ENCODE measurements around the gene HNF1A.
A peak's percentile ranks its signal among the peaks of the same experiment; 100 is the strongest.

The HNF1A gene

DNA sequence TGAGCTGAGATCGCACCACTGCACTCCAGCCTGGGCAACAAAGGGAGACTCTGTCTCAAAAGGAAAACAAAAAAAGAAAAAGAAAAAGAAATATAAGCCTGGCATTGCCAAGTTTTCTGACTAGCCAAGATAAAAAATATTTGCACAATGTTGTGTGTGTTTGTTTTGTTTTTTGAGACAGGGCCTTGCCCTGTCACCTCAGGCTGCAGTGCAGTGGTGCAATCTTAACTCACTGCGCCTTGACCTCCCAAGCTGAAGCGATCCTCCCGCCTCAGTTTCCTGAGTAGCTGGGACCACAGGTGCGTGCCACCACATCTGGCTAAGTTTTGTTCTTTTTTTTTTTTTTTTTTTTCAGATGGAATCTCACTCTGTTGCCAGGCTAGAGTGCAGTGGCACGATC lies 43.4 kb downstream of the HNF1A start:
- H3K4ac ChIP-seq (ENCODE audit: low read depth, low read length): no peak overlapping the region
- no CpG with 5 or more reads among the region's 6 CpGs for WGBS (ENCODE audit: extremely low coverage, insufficient coverage, low lambda C conversion rate)

DNA sequence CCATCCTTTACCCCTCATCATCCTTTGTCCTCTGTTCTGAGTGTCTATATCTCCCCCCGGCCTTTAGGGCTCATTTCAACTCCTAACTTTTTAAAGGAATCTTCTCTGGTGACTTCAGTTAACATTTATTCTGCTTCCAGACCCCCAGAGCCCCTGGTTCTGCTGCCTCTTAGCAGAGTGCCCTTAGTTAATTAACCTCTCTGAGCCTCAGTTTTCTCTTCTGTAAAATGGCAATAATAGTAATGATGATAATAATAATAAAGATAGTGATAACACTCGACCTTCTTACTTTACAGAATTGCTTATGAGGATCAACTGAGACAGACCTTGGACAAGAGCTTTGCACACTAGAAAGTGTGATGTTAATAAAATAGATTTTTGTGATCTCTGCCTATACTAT lies 44.4 kb downstream of the HNF1A start:
- H3K18ac ChIP-seq (ENCODE audit: low read length): no peak overlapping the region
- no peak overlapping the region for H2BK120ac ChIP-seq (ENCODE audit: low read depth, low read length)
- no peak overlapping the region for H3K4me3 ChIP-seq (ENCODE audit: low read length)
- no peak overlapping the region for H2AK5ac ChIP-seq (ENCODE audit: low read length)
- no CpG with 5 or more reads among the region's 2 CpGs for WGBS (ENCODE audit: extremely low coverage, insufficient coverage, low lambda C conversion rate)
- no peaks in the 10 kb centered on the region for H3K79me1 ChIP-seq (ENCODE audit: low read length)
- H3K4ac ChIP-seq (ENCODE audit: low read depth, low read length): no peak overlapping the region
- H3K27me3 ChIP-seq (ENCODE audit: insufficient read depth, low read length, poor library complexity): no peaks in the 10 kb centered on the region
- H3K79me2 ChIP-seq (ENCODE audit: control insufficient read depth, insufficient read depth, low read length): no peaks in the 10 kb centered on the region
- no peak overlapping the region for H3K56ac ChIP-seq (ENCODE audit: low read length)
- no peak overlapping the region for H3K4me2 ChIP-seq (ENCODE audit: low read length)
- H3K4me1 ChIP-seq (ENCODE audit: control insufficient read depth, low read depth, low read length): no peaks in the 10 kb centered on the region
- H3K27ac ChIP-seq (ENCODE audit: low read depth, low read length): no peak overlapping the region
- H3K36me3 ChIP-seq (ENCODE audit: control insufficient read depth, insufficient read depth, low read length): no peaks in the 10 kb centered on the region
- H3K9ac ChIP-seq (ENCODE audit: low read length): no peak overlapping the region
- H3K23ac ChIP-seq (ENCODE audit: low read length): no peak overlapping the region
- no peak overlapping the region for H2BK5ac ChIP-seq (ENCODE audit: low read length)
- no peak overlapping the region for H2BK15ac ChIP-seq (replicated peaks; ENCODE audit: low read depth)
- no peak overlapping the region for H4K5ac ChIP-seq (ENCODE audit: low read length)
- no peak for DNase-seq
- no peak overlapping the region for H4K8ac ChIP-seq (ENCODE audit: low read depth, low read length)

More for the DNA sequence above, 43.4 kb downstream of the HNF1A start:
- Histone ChIP-seq H3K27ac (ENCODE audit: low read depth, low read length) (no peak overlapping the region), H3K23ac (ENCODE audit: low read length) (no peak overlapping the region), H4K8ac (ENCODE audit: low read depth, low read length) (no peak overlapping the region), H3K4me1 (ENCODE audit: control insufficient read depth, low read depth, low read length) (no peaks in the 10 kb centered on the region), H3K4me3 (ENCODE audit: low read length) (no peak overlapping the region), H2BK15ac (replicated peaks; ENCODE audit: low read depth) (no peak overlapping the region), H3K18ac (ENCODE audit: low read length) (no peak overlapping the region), H3K79me2 (ENCODE audit: control insufficient read depth, insufficient read depth, low read length) (no peaks in the 10 kb centered on the region), H3K4me2 (ENCODE audit: low read length) (no peak overlapping the region), H4K5ac (ENCODE audit: low read length) (no peak overlapping the region), H2BK120ac (ENCODE audit: low read depth, low read length) (no peak overlapping the region), H3K9ac (ENCODE audit: low read length) (no peak overlapping the region), H3K79me1 (ENCODE audit: low read length) (no peaks in the 10 kb centered on the region), H2AK5ac (ENCODE audit: low read length) (no peak overlapping the region), H3K36me3 (ENCODE audit: control insufficient read depth, insufficient read depth, low read length) (no peaks in the 10 kb centered on the region), H3K27me3 (ENCODE audit: insufficient read depth, low read length, poor library complexity) (no peaks in the 10 kb centered on the region), H2BK5ac (ENCODE audit: low read length) (no peak overlapping the region), H3K56ac (ENCODE audit: low read length) (no peak overlapping the region)
- DNase-seq: no peak

DNA sequence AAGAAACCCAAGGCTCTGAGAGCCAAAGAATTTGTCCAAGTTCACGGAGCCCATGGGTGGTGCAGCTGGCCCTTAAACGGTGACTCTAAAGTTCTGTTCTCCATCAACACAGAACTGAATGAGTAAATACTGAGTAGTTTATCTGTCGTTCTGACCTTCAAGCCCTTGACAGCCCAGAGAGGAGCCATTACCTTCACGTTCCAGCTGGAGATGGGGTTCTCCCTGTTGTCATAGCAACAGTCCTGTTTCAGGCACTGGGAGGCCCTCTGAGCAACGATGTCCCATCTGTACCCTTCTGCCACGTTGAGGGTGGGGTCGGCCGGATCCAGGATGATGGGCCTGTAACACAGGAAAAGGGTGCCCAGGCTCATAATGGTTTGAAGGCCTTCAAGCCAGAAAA lies 45.5 kb downstream of the HNF1A start:
- Histone ChIP-seq H3K4me1 (ENCODE audit: control insufficient read depth, low read depth, low read length) (no peaks in the 10 kb centered on the region), H3K36me3 (ENCODE audit: control insufficient read depth, insufficient read depth, low read length) (no peaks in the 10 kb centered on the region), H3K27ac (ENCODE audit: low read depth, low read length) (no peak overlapping the region), H3K79me1 (ENCODE audit: low read length) (no peaks in the 10 kb centered on the region), H2BK5ac (ENCODE audit: low read length) (no peak overlapping the region), H3K79me2 (ENCODE audit: control insufficient read depth, insufficient read depth, low read length) (no peaks in the 10 kb centered on the region), H3K4me2 (ENCODE audit: low read length) (no peak overlapping the region), H3K4ac (ENCODE audit: low read depth, low read length) (no peak overlapping the region), H3K56ac (ENCODE audit: low read length) (no peak overlapping the region), H4K5ac (ENCODE audit: low read length) (no peak overlapping the region), H2BK120ac (ENCODE audit: low read depth, low read length) (no peak overlapping the region), H4K8ac (ENCODE audit: low read depth, low read length) (no peak overlapping the region), H2AK5ac (ENCODE audit: low read length) (no peak overlapping the region), H3K23ac (ENCODE audit: low read length) (no peak overlapping the region), H2BK15ac (replicated peaks; ENCODE audit: low read depth) (no peak overlapping the region), H3K4me3 (ENCODE audit: low read length) (no peak overlapping the region), H3K9ac (ENCODE audit: low read length) (no peak overlapping the region), H3K18ac (ENCODE audit: low read length) (no peak overlapping the region), H3K27me3 (ENCODE audit: insufficient read depth, low read length, poor library complexity) (no peaks in the 10 kb centered on the region)
- no peak for DNase-seq
- WGBS (ENCODE audit: extremely low coverage, insufficient coverage, low lambda C conversion rate): no CpG with 5 or more reads among the region's 8 CpGs

DNA sequence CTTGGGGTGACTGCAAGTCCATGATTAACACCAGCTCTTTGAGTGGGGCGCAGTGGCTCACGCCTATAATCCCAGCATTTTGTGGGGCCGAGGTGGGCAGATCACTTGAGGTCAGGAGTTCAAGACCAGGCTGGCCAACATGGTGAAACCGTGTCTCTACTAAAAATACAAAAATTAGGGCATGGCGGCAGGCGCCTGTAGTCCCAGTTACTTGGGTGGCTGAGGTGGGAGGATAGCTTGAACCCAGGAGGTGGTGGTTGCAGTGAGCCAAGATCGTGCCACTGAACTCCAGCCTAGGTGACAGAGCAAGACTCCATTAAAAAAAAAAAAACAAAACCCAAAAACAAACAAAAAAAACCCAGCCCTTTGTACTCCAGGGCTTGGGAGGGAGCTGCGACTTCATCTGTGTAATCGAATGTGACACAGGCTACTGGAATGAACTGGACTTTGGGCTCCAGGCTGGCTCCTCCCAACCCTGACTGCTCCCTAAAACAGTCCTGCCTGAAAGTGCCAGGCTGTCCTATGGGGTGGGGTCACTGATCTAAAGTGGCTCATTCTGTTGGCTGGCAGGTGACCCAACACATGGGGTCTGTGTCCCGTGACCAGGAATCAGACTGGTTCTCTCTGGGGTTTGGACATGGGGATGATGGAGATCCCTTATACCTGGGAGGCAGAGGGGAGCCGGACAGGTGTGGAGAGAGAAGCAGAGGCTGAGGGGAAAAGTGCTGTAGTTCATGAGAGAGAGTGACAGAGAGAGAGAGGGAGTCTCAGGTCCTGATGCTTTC lies 47.3 kb downstream of the HNF1A start:
- Histone ChIP-seq H3K4me3 (ENCODE audit: low read length) (no peak overlapping the region), H3K56ac (ENCODE audit: low read length) (peak overlapping the region; percentile 29), H3K4me1 (ENCODE audit: control insufficient read depth, low read depth, low read length) (no peaks in the 10 kb centered on the region), H2BK120ac (ENCODE audit: low read depth, low read length) (peak overlapping the region; percentile 63), H3K9ac (ENCODE audit: low read length) (no peak overlapping the region), H3K27me3 (ENCODE audit: insufficient read depth, low read length, poor library complexity) (no peaks in the 10 kb centered on the region), H2AK5ac (ENCODE audit: low read length) (no peak overlapping the region), H3K36me3 (ENCODE audit: control insufficient read depth, insufficient read depth, low read length) (no peaks in the 10 kb centered on the region), H3K27ac (ENCODE audit: low read depth, low read length) (no peak overlapping the region), H2BK15ac (replicated peaks; ENCODE audit: low read depth) (no peak overlapping the region), H3K23ac (ENCODE audit: low read length) (no peak overlapping the region), H3K4me2 (ENCODE audit: low read length) (no peak overlapping the region), H4K8ac (ENCODE audit: low read depth, low read length) (no peak overlapping the region), H3K18ac (ENCODE audit: low read length) (no peak overlapping the region), H4K5ac (ENCODE audit: low read length) (no peak overlapping the region), H3K79me1 (ENCODE audit: low read length) (no peaks in the 10 kb centered on the region), H3K4ac (ENCODE audit: low read depth, low read length) (no peak overlapping the region), H3K79me2 (ENCODE audit: control insufficient read depth, insufficient read depth, low read length) (no peaks in the 10 kb centered on the region), H2BK5ac (ENCODE audit: low read length) (no peak overlapping the region)
- WGBS (ENCODE audit: extremely low coverage, insufficient coverage, low lambda C conversion rate): no CpG with 5 or more reads among the region's 11 CpGs
- DNase-seq: no peak

DNA sequence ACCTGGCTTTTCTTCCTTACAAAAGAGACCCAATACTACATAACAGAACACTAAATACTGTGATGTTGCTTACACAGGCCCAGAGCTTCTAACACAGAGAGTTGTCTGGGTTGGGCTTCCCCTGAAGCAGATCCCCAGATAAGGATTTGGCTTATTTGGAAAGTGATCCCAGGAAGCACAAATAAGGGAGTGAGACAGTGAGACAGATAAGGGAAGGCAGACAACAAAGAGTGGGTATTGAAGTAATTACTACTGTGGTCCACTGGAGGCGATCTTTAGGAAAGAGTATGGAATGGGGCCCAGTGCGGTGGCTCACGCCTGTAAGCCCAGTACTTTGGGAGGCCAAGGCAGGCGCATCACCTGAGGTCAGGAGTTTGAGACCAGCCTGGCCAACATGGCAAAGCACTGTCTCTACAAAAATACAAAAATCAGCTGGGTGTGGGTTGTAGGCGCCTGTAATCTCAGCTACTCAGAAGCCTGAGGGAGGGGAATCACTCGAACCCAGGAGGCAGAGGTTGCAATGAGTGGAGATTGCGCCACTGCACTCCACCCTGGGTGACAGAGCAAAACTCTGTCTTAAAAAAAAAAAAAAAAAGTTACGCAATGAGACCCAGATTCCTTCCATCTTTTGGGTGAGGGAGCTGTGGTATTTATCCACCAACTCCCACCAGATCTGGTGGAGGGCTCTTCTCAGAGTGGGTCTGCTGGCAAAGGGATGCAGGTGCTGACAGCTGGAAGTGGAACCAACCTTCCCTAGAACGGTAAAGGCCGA lies 48.1 kb downstream of the HNF1A start:
- no peak overlapping the region for H3K27ac ChIP-seq (ENCODE audit: low read depth, low read length)
- no peaks in the 10 kb centered on the region for H3K4me1 ChIP-seq (ENCODE audit: control insufficient read depth, low read depth, low read length)
- H3K4me2 ChIP-seq (ENCODE audit: low read length): no peak overlapping the region
- H2BK120ac ChIP-seq (ENCODE audit: low read depth, low read length): no peak overlapping the region
- H3K9ac ChIP-seq (ENCODE audit: low read length): no peak overlapping the region
- no peak overlapping the region for H3K23ac ChIP-seq (ENCODE audit: low read length)
- peak; percentile 90 for DNase-seq
- no peak overlapping the region for H3K18ac ChIP-seq (ENCODE audit: low read length)
- no peak overlapping the region for H2AK5ac ChIP-seq (ENCODE audit: low read length)
- H3K36me3 ChIP-seq (ENCODE audit: control insufficient read depth, insufficient read depth, low read length): no peaks in the 10 kb centered on the region
- no peak overlapping the region for H3K4me3 ChIP-seq (ENCODE audit: low read length)
- no peaks in the 10 kb centered on the region for H3K79me1 ChIP-seq (ENCODE audit: low read length)
- H2BK15ac ChIP-seq (replicated peaks; ENCODE audit: low read depth): no peak overlapping the region
- H4K5ac ChIP-seq (ENCODE audit: low read length): no peak overlapping the region
- H3K4ac ChIP-seq (ENCODE audit: low read depth, low read length): no peak overlapping the region
- no peaks in the 10 kb centered on the region for H3K79me2 ChIP-seq (ENCODE audit: control insufficient read depth, insufficient read depth, low read length)
- no peak overlapping the region for H4K8ac ChIP-seq (ENCODE audit: low read depth, low read length)
- H3K27me3 ChIP-seq (ENCODE audit: insufficient read depth, low read length, poor library complexity): no peaks in the 10 kb centered on the region
- H3K56ac ChIP-seq (ENCODE audit: low read length): no peak overlapping the region
- WGBS (ENCODE audit: extremely low coverage, insufficient coverage, low lambda C conversion rate): no CpG with 5 or more reads among the region's 10 CpGs
- H2BK5ac ChIP-seq (ENCODE audit: low read length): no peak overlapping the region
